Mucosa of rectum (tissue), 2 donors: ENCODE data around the gene GALNT9.
"Not testable (repeated sequence)": the region's sequence is repeated elsewhere in the genome, so short reads cannot be mapped to it uniquely, and the experiment has no call there.

Experiments used
- H3K27ac ChIP-seq, 2 donors: one replicate each; pipeline ENCODE4 v1.7.0; 2013; ENCODE audit warnings: inconsistent platforms in 2 of 2, low read depth in 2 of 2, low read length in 2 of 2
- H3K27me3 ChIP-seq, 2 donors: one replicate each; pipeline ENCODE4 v1.7.0; 2013; ENCODE audit warnings: low read length in 2 of 2; ENCODE audit not compliant: control insufficient read depth in 2 of 2, insufficient read depth in 2 of 2
- H3K36me3 ChIP-seq, 2 donors: one replicate each; pipeline ENCODE4 v1.7.0; 2013; ENCODE audit warnings: low read length in 2 of 2; ENCODE audit not compliant: control insufficient read depth in 2 of 2, insufficient read depth in 2 of 2
- H3K4me1 ChIP-seq, 2 donors: one replicate each; pipeline ENCODE4 v1.7.0; 2013; ENCODE audit warnings: low read length in 2 of 2, mild to moderate bottlenecking in 1 of 2; ENCODE audit not compliant: control insufficient read depth in 2 of 2, insufficient read depth in 2 of 2
- H3K4me3 ChIP-seq, 2 donors: one replicate each; pipeline ENCODE4 v1.7.0; 2013; ENCODE audit warnings: low read length in 2 of 2
- H3K9ac ChIP-seq, 2 donors: one replicate each; pipeline ENCODE4 v1.7.0; 2013; ENCODE audit warnings: low read length in 2 of 2, low read depth in 1 of 2, mild to moderate bottlenecking in 1 of 2
- H3K9me3 ChIP-seq, 2 donors: one replicate each; pipeline ENCODE4 v1.7.0; 2013; ENCODE audit warnings: low read length in 2 of 2; ENCODE audit not compliant: control insufficient read depth in 2 of 2
- donor health status: healthy.
- donor health status: Normal muscosa, but diverticular disease.

GALNT9 gene

DNA sequence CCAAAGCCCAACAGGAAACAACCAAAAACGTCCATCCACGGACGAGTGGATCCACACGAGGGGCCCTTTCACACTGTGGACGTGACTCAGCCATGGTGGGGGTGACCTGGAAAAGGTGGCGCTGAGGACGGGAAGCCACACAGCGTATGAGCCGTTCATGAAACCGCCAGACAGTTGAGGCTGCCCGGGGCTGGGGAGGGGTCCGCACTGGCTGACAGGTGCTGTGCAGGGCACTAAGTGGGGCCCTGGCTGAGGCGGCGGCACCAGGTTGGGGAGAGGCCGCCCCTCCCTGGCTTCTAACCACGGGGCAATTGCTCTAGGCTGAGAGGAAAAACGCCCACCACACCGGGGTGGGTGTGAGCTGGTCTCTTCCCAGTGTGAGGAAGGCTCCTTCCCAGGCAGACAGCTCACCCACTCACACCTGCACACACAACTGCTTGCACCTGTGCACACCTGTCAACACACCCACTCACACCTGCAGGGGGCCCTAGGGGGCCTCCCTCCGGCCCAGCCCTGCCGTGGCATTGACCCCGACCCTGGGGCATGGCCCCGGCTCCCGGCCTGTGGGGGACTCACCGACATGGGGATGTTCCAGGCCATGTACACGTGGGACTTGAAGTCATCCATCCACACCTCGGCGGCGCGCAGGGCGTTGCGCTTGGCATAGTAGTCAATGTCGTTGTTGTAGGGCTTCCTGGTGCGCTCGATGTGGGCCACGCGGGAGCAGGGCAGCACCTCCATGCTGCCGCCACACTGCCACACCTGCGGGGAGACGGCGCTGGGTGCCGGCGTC is 126.3 kb downstream of the GALNT9 start:
- H3K36me3 ChIP-seq, result no peaks in the 10 kb centered on the region
- H3K9me3 ChIP-seq, result no peaks in the 10 kb centered on the region
- H3K27me3 ChIP-seq, result peaks cover 7 to 14% of the 10 kb centered on the region in 2 donors
- peaks cover 0 to 4% of the 10 kb centered on the region in 2 donors for H3K4me1 ChIP-seq
- no peak overlapping the region for H3K27ac ChIP-seq
- H3K4me3 ChIP-seq, result no peak overlapping the region
- no peak overlapping the region for H3K9ac ChIP-seq

DNA sequence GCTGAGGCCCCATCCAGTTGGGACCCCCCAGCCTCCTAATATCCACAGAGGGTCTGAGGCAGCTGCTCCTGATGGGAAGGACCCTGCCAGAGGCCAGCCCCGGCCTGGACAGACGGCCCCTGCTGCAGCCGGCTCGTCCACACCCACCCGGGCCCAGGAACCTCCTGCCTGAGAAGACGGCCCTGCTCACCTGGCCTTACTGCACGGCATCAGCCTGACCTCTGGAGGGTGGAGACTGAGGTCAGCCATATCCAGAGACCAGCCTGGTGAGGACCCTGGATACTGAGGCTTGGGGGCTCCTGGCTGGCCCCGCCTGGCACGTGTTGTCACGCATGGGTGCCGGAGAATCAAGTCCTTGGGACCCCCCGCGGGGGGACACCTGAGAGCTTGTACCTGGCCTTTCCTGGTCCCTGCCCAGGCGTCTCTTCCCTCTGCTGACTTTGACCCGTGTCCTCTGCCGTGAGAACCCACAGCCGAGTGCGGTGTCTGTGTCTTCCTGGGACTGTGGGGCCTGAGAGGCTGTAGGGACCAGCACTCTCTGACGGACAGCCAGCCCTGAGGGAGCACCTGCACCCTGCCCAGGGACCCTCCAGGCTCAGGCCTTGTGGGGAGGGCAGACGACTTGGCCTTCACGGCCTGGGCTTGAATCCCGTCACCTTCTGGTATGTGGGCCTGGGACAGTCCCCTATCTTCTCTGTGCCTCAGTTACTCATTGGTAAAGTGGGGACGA is 127.8 kb downstream of the GALNT9 start:
- Histone ChIP-seq H3K27ac (no peak overlapping the region), H3K4me3 (no peak overlapping the region), H3K4me1 (peaks cover 0 to 4% of the 10 kb centered on the region in 2 donors), H3K36me3 (no peaks in the 10 kb centered on the region), H3K9ac (no peak overlapping the region), H3K27me3 (peaks cover 7 to 14% of the 10 kb centered on the region in 2 donors), H3K9me3 (no peaks in the 10 kb centered on the region)

- Histone ChIP-seq H3K27ac (no peak overlapping the region), H3K9ac (no peak overlapping the region), H3K4me3 (no peak overlapping the region), H3K27me3 (peaks cover 7 to 11% of the 10 kb centered on the region in 2 donors), H3K4me1 (peaks cover 0 to 4% of the 10 kb centered on the region in 2 donors), H3K9me3 (no peaks in the 10 kb centered on the region), H3K36me3 (no peaks in the 10 kb centered on the region)
Observed at GRCh38 chr12:132200800-132201199, 128.6 kb downstream of the GALNT9 start.

- Histone ChIP-seq H3K9me3 (no peaks in the 10 kb centered on the region), H3K4me3 (no peak overlapping the region), H3K4me1 (no peaks in the 10 kb centered on the region), H3K9ac (no peak overlapping the region), H3K36me3 (no peaks in the 10 kb centered on the region), H3K27me3 (peaks cover 2 to 8% of the 10 kb centered on the region in 2 donors), H3K27ac (no peak overlapping the region)
Observed at GRCh38 chr12:132199526-132200319, 129.7 kb downstream of the GALNT9 start.

GRCh38 chr12:132199101-132199500 is 130.3 kb downstream of the GALNT9 start:
- H3K36me3 ChIP-seq, result no peaks in the 10 kb centered on the region
- peaks cover 0 to 2% of the 10 kb centered on the region in 2 donors for H3K27me3 ChIP-seq
- no peaks in the 10 kb centered on the region for H3K4me1 ChIP-seq
- H3K9me3 ChIP-seq, result no peaks in the 10 kb centered on the region
- H3K27ac ChIP-seq, result no peak overlapping the region
- no peak overlapping the region for H3K9ac ChIP-seq
- no peak overlapping the region for H3K4me3 ChIP-seq

- Histone ChIP-seq H3K4me1 (no peaks in the 10 kb centered on the region), H3K9ac (no peak overlapping the region), H3K27me3 (no peaks in the 10 kb centered on the region), H3K4me3 (no peak overlapping the region), H3K27ac (no peak overlapping the region), H3K9me3 (no peaks in the 10 kb centered on the region), H3K36me3 (no peaks in the 10 kb centered on the region)
Observed at GRCh38 chr12:132197581-132198354, 131.6 kb downstream of the GALNT9 start.

GRCh38 chr12:132196873-132197390 is 132.5 kb downstream of the GALNT9 start:
- Histone ChIP-seq H3K9ac (no peak overlapping the region), H3K27me3 (no peaks in the 10 kb centered on the region), H3K4me3 (no peak overlapping the region), H3K27ac (no peak overlapping the region), H3K4me1 (no peaks in the 10 kb centered on the region), H3K9me3 (no peaks in the 10 kb centered on the region), H3K36me3 (no peaks in the 10 kb centered on the region)

DNA sequence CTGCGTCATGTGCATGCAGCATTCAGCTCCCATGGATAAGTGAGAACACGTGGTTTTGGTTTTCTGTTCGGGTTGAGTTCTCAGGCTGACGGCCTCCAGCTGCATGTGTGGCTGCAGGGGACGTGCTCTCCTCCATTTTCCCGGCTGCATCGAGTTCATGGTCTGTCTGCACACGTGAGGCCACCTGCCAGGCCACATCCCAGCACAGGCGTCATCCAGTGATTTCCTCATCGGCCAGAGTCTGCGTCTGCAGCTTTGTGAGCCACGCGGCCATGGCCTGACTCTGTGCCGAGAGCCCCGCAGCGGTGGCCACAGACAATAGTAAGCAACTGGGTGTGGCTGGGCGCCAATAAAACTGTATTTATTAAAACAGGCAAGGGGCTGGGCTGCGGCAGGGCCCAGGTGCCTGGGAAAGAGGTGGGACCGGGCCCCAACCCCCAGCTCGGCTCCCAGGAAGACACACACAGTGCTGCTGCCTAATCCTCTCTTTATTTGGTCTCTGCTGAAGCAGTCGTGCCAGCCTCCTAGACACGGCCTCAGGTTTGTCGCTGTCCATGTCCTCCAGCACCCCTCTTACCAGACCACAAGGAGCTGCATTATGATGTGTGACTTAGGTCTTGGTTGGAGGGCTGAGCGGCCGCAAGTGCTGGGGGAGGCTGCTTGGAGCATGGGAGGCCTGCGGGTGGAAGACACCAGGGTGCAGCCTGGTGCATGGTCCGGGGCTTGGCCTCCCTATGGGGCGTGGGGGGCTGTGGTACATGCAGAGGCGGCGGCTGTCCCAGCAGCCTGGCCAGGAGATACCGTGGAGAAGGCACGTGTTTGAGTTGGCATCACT is 133.1 kb downstream of the GALNT9 start:
- Histone ChIP-seq H3K9me3 (no peaks in the 10 kb centered on the region), H3K4me1 (no peaks in the 10 kb centered on the region), H3K27me3 (no peaks in the 10 kb centered on the region), H3K9ac (no peak overlapping the region), H3K27ac (no peak overlapping the region), H3K4me3 (no peak overlapping the region), H3K36me3 (no peaks in the 10 kb centered on the region)

- H3K27ac ChIP-seq, H3K4me3 ChIP-seq, H3K9ac ChIP-seq, H3K4me1 ChIP-seq, H3K36me3 ChIP-seq, H3K9me3 ChIP-seq, H3K27me3 ChIP-seq: not testable (repeated sequence)
Observed at GRCh38 chr12:132195242-132195641, 134.1 kb downstream of the GALNT9 start.
